GM18520 (cell line): ENCODE data around the gene DBX1.

Experiments
- ATAC-seq: cut with Tn5 transposase; IDR thresholded peaks from one replicate; pipeline ENCODE4 v1.9.1; 2021; ENCODE audit not compliant: unreplicated experiment

DBX1 gene

DNA sequence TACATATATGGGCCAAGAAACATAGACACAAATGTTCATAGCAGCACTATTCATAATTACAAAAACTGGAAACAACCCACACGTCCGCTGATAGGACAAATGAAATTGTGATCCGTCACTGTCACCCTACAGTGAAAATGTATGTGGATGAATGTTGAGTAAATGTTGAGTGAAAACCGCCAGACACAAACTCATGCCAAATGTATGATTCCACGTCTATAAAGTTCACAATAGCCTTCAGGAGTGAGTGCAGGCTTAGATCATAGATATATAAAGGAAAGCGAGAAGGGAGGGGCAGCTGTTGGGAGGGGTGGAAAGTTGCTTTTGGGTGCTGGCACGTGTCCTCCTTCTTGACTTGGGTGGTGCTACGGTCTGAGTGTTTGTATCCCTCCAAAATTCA lies 33.6 kb downstream of the DBX1 start:
- ATAC-seq, result no peak

DNA sequence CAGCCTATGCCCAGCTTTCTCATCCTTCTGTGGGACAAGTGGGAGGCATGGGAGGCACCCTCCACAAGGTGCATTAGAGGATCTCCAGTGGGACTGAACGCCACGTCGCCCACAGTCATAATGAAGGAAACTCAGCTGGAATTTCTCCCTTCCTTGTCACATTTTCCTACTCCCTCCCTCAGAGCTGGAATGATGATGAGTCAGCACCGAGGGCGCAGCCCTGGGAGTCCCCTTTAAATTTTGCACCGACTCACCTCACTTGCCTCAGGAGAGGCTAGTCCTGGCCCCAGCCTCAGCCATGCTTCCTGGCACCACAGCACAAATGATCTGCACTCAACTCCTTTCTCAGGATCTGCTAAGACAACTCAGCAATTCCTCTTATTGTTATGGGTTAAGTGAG lies 34.3 kb downstream of the DBX1 start:
- ATAC-seq, result no peak

DNA sequence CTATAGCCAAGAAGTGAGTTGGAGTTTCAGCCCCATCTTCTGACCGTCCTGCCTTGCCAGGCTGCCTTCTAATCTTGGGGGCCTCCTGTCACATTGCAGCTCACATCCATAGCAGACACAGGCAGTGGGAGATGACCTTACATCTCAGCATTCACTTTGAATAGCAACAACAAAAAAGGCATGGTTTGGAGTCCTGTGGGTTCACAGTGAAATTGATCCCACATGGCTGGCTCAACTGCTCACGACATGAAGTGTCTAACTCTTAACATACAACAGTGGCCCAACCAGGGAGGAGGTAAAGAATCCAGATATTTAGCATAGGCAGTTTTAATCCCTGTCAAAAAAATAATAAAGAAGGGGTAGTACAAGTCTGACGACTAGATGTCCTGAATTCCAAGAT lies 38.1 kb downstream of the DBX1 start:
- ATAC-seq, result no peak

DNA sequence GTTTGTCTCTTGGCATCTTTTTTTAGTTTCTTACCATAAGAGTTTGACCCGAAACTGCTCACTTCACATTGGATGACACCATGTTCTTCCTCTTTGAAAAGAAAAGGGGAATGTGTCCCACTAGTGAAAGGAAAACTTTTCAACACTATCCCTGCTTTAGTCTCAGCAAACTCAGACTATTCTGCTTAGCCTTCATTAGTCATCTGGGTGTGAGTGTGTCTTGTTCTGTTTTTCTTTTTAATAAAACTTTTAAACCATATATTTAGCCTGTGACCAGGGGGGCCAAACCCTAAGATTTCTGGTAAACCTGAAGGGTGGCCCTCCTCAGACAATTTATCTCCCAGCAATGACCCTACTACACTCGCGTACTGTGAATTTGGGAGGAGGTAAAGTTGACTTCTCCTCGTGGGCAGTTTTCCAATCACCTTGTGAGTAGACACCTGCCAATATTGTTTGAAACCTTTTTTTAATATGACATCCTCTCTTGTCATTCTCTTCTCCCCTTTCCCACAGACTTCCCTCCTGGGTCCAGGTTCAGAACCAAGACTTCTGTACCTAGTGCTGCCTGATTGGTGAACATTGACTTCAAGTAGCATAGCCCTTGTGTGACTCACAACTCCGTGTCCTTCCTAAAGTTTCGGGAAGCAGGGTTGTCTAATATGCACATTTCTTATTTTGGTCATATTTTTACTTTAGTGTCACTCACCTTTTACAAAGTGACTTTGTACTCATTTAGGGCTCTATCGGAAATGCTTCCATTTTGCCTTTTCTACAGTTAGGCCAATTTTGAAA lies 39.9 kb downstream of the DBX1 start:
- no peak for ATAC-seq

DNA sequence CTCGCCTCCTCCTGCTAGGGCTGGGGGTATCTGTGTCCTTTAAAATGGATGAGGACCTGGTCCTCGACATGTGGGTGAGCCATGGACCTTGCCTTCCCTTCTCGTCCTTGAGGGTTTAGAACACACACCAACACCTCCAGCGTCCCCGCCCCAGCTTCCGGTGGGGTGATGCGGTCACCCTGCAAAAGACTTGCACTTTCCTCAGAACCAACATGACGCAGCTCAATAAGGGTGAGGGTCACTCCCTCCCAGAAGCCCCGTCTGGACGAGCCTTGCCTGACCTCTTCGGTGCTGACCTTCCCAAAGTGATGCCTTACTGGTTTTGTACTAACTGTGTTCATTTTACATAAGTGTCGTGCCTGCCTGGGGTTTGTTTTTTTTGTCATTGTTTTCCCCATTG lies 41.0 kb downstream of the DBX1 start:
- no peak for ATAC-seq

DNA sequence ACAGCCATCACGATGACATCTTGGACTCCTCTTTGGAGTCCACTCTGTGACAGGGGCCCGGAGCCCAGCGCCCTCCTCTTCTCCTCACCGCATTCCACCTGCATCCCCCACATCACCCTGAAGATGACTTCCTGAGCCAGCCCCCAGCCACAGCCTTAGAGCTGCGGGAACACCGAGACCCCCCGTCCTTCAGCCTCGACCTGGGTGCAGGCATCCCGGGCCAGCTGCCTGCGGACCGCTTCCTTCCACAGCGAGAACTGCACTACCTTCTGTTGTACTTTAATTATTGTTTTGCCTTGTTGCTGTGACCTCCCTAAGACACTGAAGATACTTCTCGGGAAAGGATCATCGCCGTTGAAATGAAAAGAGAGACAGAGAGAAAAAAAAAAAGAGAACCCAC lies 42.1 kb downstream of the DBX1 start:
- ATAC-seq, result no peak

DNA sequence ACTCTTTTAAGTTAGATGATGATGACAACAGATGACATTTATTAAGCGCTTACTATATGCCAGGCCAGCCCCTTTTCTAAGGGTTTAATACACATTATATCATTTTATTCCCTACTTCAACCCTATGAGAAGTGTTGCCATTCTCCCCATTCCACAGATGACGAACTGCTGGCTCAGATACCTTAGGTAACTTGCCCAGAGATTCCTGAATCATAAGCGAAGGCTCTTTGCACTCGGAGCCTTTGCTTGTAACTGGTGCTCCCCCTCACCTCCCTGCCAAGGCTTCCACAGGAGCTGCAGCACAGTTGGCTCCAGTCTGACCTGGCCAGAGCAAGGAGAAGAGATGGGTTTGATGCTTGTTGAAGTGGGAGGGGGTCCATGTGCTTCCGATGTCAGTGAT lies 43.0 kb downstream of the DBX1 start:
- no peak for ATAC-seq

DNA sequence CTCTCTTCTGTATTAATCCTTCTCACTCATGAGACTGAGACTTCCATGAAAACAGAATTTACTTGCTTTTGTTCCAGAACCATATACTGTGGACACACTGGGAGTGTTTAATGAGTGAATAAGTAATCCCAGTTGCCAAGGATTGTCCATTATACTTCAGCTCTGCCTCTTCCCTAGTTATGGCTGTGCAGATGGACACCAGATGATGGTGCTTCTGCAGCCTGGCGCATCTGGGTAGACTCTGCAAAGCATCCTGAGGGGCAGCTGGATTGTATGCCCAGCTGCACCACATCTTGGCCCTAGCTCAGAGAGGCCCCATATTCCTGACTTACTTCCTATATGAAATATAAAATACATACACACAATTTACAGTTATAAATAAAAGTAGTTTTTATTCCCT lies 43.5 kb downstream of the DBX1 start:
- no peak for ATAC-seq

DNA sequence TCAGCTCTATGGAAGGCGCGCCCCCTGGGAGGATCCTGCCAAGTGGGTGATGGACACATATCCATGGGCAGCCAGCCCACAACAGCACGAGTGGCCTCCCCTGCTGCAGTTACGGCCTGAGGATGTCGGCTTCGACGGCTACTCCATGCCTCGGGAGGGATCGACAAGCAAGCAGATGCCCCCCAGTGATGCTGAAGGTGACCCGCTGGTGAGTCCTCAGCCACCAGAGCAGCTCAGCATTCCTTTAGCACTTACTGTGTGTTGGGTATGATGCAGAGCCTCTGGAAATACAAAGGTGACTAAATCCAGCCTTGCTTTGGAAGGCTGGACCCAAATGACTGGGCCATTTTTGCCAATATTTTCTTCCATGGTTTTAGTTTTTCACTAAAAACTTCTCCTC lies 45.7 kb downstream of the DBX1 start:
- no peak for ATAC-seq

DNA sequence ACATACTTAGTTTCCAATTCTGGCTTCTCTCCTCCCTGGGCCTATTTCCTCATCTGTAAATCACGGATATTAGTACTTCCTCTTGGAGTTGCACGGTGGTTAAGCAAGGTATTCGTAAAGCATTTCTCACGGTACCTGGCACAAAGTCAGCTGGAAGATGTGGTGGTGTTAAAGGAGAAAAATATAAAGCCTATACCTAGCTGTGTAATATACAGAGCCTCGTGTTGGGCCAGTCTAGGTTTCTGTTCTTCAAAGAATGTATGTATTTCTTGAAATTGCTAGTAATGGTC lies 47.2 kb downstream of the DBX1 start:
- no peak for ATAC-seq

DNA sequence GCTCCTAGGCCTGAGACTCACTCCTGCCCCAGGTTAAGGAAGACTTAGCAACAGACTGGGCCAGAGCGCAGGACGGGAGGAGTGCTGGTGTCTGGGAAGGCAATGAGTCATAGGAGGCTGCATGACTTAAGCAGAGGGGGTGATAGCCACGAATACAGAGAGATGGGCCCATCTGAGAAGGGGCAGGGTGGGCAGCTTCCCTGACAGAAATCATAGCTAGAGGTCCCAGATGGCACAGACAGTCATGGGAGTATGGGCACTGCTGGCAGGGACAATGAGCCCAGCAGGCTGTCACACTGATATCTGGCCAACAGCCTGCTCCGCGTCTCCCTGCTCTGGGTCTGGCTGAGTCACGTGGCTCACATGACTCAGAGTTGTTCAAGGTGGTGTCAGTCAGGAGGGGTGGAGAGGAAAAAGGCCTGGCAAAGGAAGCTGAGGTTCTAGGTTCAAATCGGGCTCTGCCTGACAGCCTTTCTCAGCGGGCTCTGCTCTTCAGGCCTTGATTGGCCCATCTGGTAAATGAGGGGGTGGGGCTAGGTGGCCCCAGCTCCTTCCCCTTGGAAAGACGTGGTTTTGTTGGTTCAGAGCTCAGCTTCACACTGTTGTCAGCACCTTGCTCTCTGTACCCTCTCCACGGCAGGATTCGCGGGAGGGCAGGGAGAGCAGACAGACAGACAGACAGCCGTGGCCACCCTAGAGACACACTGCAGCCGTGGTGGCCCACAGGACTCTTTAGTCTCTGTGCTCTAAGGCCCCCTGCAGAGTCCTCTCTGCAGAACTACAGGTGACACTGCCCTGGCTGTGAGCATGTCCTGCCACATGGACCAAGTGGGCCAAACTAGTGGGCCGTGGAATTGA lies 47.8 kb downstream of the DBX1 start:
- no peak for ATAC-seq

DNA sequence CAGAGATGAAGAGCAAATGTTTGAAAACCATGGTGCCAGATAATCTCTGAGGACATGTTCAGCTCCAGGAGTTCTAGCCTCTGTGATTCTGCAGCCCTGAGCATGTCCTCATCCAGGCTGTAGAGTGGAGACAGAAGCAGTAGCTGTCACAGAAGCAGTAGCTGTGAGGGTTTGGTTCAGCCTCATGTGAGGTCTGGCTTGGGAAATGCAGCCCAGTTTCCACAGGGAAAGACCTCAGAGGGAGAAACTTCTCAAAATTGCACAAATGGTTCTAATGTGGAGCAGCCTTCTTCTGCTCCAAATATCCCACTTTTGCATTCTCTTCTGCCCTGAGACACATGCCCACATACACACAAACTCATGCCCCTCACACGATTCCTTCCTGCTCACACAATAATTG lies 48.4 kb downstream of the DBX1 start:
- no peak for ATAC-seq

DNA sequence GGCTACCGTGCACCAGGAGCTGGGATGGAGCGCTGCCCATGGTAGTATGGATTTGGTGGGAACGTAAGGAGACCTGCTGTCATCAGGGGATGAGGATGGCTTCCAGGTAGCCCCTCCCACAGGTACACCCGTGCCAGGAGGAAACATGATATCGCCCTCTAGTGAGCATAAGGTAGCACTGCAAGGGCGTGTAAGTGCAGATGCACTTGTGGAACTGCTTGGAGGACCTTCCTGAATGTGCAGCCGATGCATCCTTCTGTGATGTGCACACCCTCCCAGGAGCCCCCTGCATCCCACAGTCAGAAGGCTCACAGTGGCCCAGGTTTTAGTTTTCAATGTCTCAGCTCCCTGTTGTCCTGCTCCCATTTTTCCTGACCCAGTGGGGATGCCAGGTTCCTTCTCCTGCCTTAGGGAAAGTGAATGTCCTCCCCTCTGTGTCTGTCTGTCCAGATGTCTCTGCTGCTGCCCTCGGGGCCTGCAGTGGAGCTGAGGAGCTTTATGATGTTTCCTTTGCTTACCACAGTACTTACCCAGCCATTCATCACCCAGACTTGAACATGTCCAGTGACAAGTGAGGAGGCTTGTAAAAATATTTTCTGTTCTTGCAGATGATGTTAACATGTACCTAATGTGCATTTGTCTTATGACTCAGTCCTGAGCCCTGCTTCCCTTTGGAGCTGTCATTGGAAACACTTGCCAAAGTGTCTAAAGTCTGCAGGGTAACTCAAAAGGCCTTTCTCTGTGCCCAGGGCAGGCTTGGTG lies 49.2 kb downstream of the DBX1 start:
- ATAC-seq, result peak; percentile 50

DNA sequence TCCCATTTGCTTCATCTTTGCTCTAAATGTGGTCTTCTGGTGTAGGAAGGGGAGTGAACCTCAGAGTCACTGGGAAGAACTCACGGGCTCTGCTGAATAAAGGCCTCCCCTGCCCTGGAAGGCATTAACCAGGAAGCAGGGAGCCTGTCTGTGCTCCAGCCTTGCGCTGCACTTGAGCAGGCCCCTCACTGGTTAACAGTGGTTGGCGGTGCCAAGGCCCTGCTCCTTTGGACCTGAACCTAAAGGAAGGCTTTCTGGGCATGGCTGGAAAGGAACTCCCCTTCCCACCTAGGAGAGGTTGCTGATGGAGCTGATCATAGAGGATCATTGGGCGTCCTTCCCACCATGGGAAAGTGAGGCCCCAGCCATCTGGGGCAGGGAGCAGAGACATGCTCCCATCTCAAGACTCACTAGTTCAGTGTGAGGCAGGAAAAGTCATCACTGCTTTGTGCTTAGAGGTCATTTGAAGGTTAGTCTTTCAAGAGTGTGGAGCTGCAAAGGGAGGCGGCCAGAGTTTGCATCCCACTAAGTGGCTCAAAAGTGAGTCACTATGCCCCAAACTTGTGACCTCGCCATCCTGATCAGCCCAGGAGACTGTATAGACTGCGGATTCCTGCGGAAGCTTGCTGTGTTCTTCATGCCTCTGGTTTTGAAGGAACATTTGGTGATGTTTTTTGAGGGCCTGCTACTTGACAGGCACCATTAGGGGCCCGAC lies 50.4 kb downstream of the DBX1 start:
- ATAC-seq, result no peak
